PC-9 (cell line): ENCODE data around the gene MRGPRX2. TPM values are rescaled to one million over a fixed set of nuclear protein-coding genes. Genes with fewer than 3 reads are reported as not detected.

Experiments
- Bru-seq: library from RNA; stranded (reverse); fragments of 400-500 nt; gene quantifications from one replicate; lab custom pipeline; 2021; lab: Mats Ljungman, UMichigan
- BruChase-seq, 2 experiments: library from RNA; stranded (reverse); fragments of 400-500 nt; gene quantifications; one replicate each; lab custom pipeline; 2021; lab: Mats Ljungman, UMichigan
- BruUV-seq: library from RNA; stranded (reverse); fragments of 400-500 nt; replicated peaks from 2 replicates; lab custom pipeline; 2021; lab: Mats Ljungman, UMichigan
- CTCF ChIA-PET: fragments of 300-600 bp; sonication (Branson Sonifier 250); formaldehyde crosslinking; loops from one replicate; lab custom pipeline; 2022; ENCODE audit warnings: antibody characterized with exemption; lab: Charles Lee
- POLR2A ChIA-PET: fragments of 300-600 bp; sonication (Branson Sonifier 250); formaldehyde crosslinking; loops from one replicate; lab custom pipeline; 2022; ENCODE audit warnings: antibody characterized with exemption; ENCODE audit not compliant: unreplicated experiment; lab: Charles Lee
- DNase-seq, 2 experiments: peaks; one replicate each; pipeline versions ENCODE4 v3.0.0 to v3.0.0-alpha.2; 2015 to 2022; ENCODE audit warnings: mixed read lengths in 1 of 2
- H2AFZ ChIP-seq: fragments of 200-600 bp; sonication (generic); 2 replicates; pipeline ENCODE4 v1.8.1; 2017; ENCODE audit warnings: antibody characterized with exemption
- H3F3A ChIP-seq: fragments of 200-600 bp; sonication (generic); 2 replicates; pipeline ENCODE4 v1.8.1; 2017; ENCODE audit warnings: antibody characterized with exemption, mild to moderate bottlenecking, low read depth; ENCODE audit not compliant: insufficient read depth
- H3K27ac ChIP-seq: fragments of 200-600 bp; sonication (generic); 2 replicates; pipeline ENCODE4 v1.6.1; 2016; ENCODE audit warnings: mixed run types
- H3K27me3 ChIP-seq: fragments of 200-600 bp; sonication (generic); 2 replicates; pipeline ENCODE4 v1.6.1; 2016; ENCODE audit warnings: low read depth, mixed run types; ENCODE audit not compliant: insufficient read depth
- H3K36me3 ChIP-seq: fragments of 200-600 bp; sonication (generic); 2 replicates; pipeline ENCODE4 v1.6.1; 2016; ENCODE audit warnings: low read depth, mixed run types
- H3K4me1 ChIP-seq: fragments of 200-600 bp; sonication (generic); replicated peaks from 2 replicates; pipeline ENCODE4 v1.6.1; 2016; ENCODE audit warnings: mixed run types; ENCODE audit not compliant: insufficient read depth
- H3K4me2 ChIP-seq: fragments of 200-600 bp; sonication (generic); 2 replicates; pipeline ENCODE4 v1.6.1; 2017; ENCODE audit warnings: mixed run types
- H3K4me3 ChIP-seq: fragments of 200-600 bp; sonication (generic); 2 replicates; pipeline ENCODE4 v1.6.1; 2016; ENCODE audit warnings: mixed run types
- H3K79me2 ChIP-seq: fragments of 200-600 bp; sonication (generic); 2 replicates; pipeline ENCODE4 v1.6.1; 2017; ENCODE audit warnings: low read depth, mixed run types
- H3K9me2 ChIP-seq: fragments of 200-600 bp; sonication (generic); 2 replicates; pipeline ENCODE4 v1.8.1; 2017; ENCODE audit warnings: mild to moderate bottlenecking; ENCODE audit not compliant: insufficient read depth
- H3K9me3 ChIP-seq: fragments of 200-600 bp; sonication (generic); 2 replicates; pipeline ENCODE4 v1.8.1; 2016; ENCODE audit warnings: low read depth; ENCODE audit not compliant: insufficient read depth
- H4K20me1 ChIP-seq: fragments of 200-600 bp; sonication (generic); 2 replicates; pipeline ENCODE4 v1.8.1; 2017; ENCODE audit not compliant: insufficient read depth
- EZH2 ChIP-seq: fragments of 200-600 bp; sonication (generic); IDR thresholded peaks from 2 replicates; pipeline ENCODE4 v1.8.0; 2017; ENCODE audit warnings: antibody characterized with exemption, low read depth
- intact Hi-C: fragments of 100-400 bp; cut with micrococcal nuclease; formaldehyde crosslinking; loops from one replicate; pipeline ENCODE4 v1.10.0; 2022; ENCODE audit not compliant: unreplicated experiment
- long read RNA-seq: library from polyadenylated mRNA; stranded (forward); transcript quantifications from one replicate; pipeline ENCODE4 v2.0.0, GENCODE V29; 2022
- total RNA-seq: library from RNA; stranded (reverse); gene quantifications from 2 replicates; pipeline ENCODE4 v1.2.3, GENCODE V29; 2021
- TF ChIP-seq, protein P1 (sequence below): fragments of 200-600 bp; sonication (generic); conservative IDR thresholded peaks from 2 replicates; pipeline ENCODE4 v1.6.1; 2017; ENCODE audit warnings: mixed run types, antibody characterized with exemption, mild to moderate bottlenecking, moderate library complexity

Gene MRGPRX2
- total RNA-seq (not detected in 2 replicates), Bru-seq, nascent RNA (not detected), BruChase-seq, experiment 1, labeled RNA remaining after a 2-hour chase (not detected), BruChase-seq, experiment 2, labeled RNA remaining after a 6-hour chase (not detected)
- long read RNA-seq: 0 reads

GRCh38 chr11:19060629-19061028 is at the start of gene MRGPRX2:
Gene MRGPRX2, minus strand, starts transcription at chr11:19060717. Its CDS starts 4,315 bp downstream, at chr11:19056402.
- no TSS peak for BruUV-seq
- no peaks in the 10 kb centered on the region for H4K20me1 ChIP-seq
- H3K4me3 ChIP-seq: no peak within 1 kb of the TSS
- H3K27ac ChIP-seq: no peak within 1 kb of the TSS
- no peak within 1 kb of the TSS for H3K4me2 ChIP-seq
- no peak for DNase-seq
- H3F3A ChIP-seq: no peaks in the 10 kb centered on the region
- ChIA-PET POLR2A (interaction anchor here (0.6 kb wide), 1 partner anchor 8 kb away, joined by 10 read pairs; no protein-coding TSS in a partner anchor), CTCF (interaction anchor here (0.6 kb wide), 1 partner anchor 295 kb away, joined by 3 read pairs; no protein-coding TSS in a partner anchor)
- no peaks in the 10 kb centered on the region for H3K9me2 ChIP-seq
- no peak for TF ChIP-seq EZH2
- TF ChIP-seq, protein P1, sequence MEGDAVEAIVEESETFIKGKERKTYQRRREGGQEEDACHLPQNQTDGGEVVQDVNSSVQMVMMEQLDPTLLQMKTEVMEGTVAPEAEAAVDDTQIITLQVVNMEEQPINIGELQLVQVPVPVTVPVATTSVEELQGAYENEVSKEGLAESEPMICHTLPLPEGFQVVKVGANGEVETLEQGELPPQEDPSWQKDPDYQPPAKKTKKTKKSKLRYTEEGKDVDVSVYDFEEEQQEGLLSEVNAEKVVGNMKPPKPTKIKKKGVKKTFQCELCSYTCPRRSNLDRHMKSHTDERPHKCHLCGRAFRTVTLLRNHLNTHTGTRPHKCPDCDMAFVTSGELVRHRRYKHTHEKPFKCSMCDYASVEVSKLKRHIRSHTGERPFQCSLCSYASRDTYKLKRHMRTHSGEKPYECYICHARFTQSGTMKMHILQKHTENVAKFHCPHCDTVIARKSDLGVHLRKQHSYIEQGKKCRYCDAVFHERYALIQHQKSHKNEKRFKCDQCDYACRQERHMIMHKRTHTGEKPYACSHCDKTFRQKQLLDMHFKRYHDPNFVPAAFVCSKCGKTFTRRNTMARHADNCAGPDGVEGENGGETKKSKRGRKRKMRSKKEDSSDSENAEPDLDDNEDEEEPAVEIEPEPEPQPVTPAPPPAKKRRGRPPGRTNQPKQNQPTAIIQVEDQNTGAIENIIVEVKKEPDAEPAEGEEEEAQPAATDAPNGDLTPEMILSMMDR: no peak
- intact Hi-C loops: no loop called here
- H3K36me3 ChIP-seq: no peaks in the 10 kb centered on the region
- no peaks in the 10 kb centered on the region for H3K4me1 ChIP-seq
- H3K79me2 ChIP-seq: no peaks in the 10 kb centered on the region
- no peaks in the 10 kb centered on the region for H3K9me3 ChIP-seq
- no peak within 1 kb of the TSS for H2AFZ ChIP-seq
- peaks cover 42% of the 10 kb centered on the region for H3K27me3 ChIP-seq

GRCh38 chr11:19110295-19110694 is 49.8 kb upstream of the MRGPRX2 start:
- H4K20me1 ChIP-seq: no peaks in the 10 kb centered on the region
- H3K9me3 ChIP-seq: no peaks in the 10 kb centered on the region
- TF ChIP-seq, protein P1: no peak; the same call in 1 of the 2 replicates
- TF ChIP-seq EZH2: no peak
- intact Hi-C loops: no loop called here
- no peak overlapping the region for H3K4me3 ChIP-seq
- H3K79me2 ChIP-seq: no peaks in the 10 kb centered on the region
- ChIA-PET CTCF (interaction anchor here (1.7 kb wide), 1 partner anchor 33 kb away, joined by 5 read pairs; no protein-coding TSS in a partner anchor), POLR2A (no interaction called here)
- H3K27me3 ChIP-seq: no peaks in the 10 kb centered on the region
- peaks cover 15% of the 10 kb centered on the region for H3K4me1 ChIP-seq
- no peak for DNase-seq
- H3K36me3 ChIP-seq: no peaks in the 10 kb centered on the region
- no peak overlapping the region for H3K4me2 ChIP-seq
- no peak overlapping the region for H2AFZ ChIP-seq
- peaks cover 18% of the 10 kb centered on the region for H3F3A ChIP-seq
- BruUV-seq: no TSS peak
- H3K27ac ChIP-seq: no peak overlapping the region
- no peaks in the 10 kb centered on the region for H3K9me2 ChIP-seq

- no peak overlapping the region for H3K4me2 ChIP-seq
- no TSS peak for BruUV-seq
- peaks cover 25% of the 10 kb centered on the region for H3F3A ChIP-seq
- DNase-seq: no peak
- no peaks in the 10 kb centered on the region for H3K36me3 ChIP-seq
- no peaks in the 10 kb centered on the region for H3K9me3 ChIP-seq
- no peak overlapping the region for H2AFZ ChIP-seq
- H4K20me1 ChIP-seq: no peaks in the 10 kb centered on the region
- POLR2A ChIA-PET: no interaction called here
- no peaks in the 10 kb centered on the region for H3K27me3 ChIP-seq
- no peaks in the 10 kb centered on the region for H3K9me2 ChIP-seq
- H3K79me2 ChIP-seq: no peaks in the 10 kb centered on the region
- peaks cover 36% of the 10 kb centered on the region for H3K4me1 ChIP-seq
- intact Hi-C loops: no loop called here
- TF ChIP-seq, protein P1: no peak
- no peak for TF ChIP-seq EZH2
- CTCF ChIA-PET: no interaction called here
- no peak overlapping the region for H3K27ac ChIP-seq
- no peak overlapping the region for H3K4me3 ChIP-seq
These were observed 46.6 kb upstream of the MRGPRX2 start for GRCh38 chr11:19107125-19107524.
